KBM-7 (cell line): ENCODE measurements around the gene UBE2E2.
A peak's percentile ranks its signal among the peaks of the same experiment; 100 is the strongest.

Experiments
- DNase-seq: peaks from one replicate; pipeline ENCODE4 v3.0.0-alpha.2; 2015
- in situ Hi-C: fragments of 300-500 bp; cut with MboI; formaldehyde crosslinking; loops from 2 replicates; pipeline ENCODE4 v1.14.3; 2020; ENCODE audit warnings: low sequenced_read_pairs, low pct_unique_long_range_greater_than_20kb, mixed read lengths

UBE2E2 gene

DNA sequence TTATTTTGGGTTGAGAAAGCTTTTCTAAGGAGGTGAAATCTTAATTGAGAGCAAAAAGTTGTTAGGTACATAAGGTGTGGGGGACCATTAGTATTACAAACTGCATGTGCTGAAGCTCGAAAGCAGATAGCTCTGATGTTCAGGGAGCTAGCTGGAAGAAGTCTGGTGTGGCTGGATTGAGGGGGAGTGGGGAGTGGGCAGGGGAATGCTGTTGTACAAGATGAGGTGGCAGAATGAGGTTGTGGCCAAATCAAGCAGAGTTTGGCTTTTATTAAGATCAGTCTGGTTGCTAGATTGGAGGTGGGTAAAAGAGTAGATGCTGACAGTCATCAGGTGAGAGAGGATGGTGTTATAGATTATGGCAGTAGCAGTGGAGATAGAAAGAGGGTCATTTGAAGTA, 32.1 kb downstream of the UBE2E2 start:
- DNase-seq: no peak
- in situ Hi-C loops: no loop called here

DNA sequence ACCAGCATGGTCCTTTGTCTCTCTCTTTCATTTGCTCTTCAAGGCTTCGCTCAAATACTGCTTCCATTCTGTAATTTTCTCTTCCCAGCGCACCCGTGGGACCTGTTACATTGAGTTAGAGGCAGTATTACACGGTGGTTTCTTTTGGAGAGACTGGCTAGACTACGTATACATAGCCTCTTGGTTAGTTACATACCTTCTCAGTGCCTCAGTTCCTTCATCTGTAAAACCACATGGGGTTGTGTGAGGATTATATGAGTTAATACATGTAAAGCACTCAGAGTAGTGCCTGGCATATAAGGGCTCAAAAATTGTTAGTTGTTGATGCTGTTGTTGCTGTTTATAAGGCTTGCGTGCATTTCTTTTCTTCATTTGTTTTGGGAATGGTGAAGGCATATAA, 33.8 kb downstream of the UBE2E2 start:
- DNase-seq: no peak
- in situ Hi-C loops: no loop called here

DNA sequence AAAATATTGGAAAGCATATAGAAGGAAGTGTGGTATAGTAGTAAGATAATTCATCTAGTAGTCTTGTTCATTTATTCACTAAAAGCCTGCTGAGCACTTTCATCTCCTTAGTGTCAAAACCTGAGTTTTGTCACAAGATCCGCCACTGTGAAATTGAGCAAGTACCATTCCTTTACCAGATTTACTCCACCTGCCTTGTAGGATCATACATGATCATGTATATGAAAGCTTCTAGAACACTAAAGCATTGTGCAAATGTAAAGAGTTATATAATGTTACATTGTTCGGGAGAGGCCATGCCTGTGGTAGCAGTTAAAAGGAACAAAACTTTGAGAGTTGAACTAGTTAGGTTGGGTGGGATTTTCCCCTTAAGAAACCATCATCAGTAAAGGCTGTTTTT, 35.0 kb downstream of the UBE2E2 start:
- in situ Hi-C loops: no loop called here
- DNase-seq: no peak

DNA sequence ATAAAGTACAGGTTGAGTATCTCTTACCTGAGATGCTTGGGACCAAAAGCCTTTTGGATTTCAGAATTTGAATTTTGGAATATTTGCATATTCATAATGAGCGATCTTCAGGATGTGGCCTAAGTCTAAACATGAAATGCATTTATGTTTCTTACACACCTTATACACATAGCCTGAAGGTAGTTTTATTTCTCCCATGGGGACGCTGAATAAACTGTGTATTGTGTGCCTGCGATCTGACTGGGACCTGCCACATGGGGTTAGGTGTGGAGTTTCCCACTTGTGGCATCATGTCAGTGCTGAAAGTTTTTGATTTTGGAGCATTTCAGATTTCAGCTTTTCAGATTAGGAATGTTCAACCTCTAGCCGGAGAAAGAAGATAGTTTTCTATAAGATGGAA, 35.5 kb downstream of the UBE2E2 start:
- no peak for DNase-seq
- in situ Hi-C loops: no loop called here

DNA sequence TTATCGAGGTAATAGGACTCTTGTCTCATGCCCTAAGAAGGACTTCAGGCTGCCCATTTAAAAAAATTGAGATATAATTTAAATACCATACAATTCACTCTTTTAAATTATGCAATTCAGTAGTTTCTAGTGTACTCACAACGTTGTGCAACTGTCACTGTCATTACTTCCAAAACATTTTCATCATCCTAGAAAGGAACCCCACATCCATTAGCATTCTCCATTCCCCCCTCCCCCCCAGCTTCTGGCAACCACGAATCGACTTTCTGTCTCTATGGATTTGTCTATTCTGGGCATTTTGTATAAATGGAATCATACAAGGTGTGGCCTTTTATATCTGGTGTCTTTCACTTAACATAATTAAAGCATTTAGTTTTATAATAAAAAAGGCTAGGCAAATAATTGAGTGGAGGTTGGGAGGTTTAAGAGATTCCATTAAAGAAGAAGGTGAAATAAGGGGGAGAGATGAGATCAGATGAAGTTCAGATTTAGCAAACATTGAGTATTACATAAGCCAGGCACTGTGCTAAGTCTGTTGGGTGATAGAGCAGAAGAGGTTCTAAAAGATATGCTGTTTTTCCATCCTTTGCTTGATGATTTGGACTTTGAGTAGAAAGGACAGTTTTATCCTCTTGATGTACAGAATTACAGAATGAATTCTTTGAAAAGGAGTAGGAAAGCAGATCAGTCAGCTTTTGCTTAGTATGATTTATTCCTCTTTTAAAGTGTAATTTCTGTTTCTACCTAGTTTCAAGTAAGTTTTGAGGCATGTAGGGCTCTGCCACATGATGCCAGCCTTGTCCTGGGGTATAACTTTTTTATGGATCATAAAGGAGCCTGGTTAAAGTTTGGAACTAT, 36.3 kb downstream of the UBE2E2 start:
- no peak for DNase-seq
- in situ Hi-C loops: no loop called here

DNA sequence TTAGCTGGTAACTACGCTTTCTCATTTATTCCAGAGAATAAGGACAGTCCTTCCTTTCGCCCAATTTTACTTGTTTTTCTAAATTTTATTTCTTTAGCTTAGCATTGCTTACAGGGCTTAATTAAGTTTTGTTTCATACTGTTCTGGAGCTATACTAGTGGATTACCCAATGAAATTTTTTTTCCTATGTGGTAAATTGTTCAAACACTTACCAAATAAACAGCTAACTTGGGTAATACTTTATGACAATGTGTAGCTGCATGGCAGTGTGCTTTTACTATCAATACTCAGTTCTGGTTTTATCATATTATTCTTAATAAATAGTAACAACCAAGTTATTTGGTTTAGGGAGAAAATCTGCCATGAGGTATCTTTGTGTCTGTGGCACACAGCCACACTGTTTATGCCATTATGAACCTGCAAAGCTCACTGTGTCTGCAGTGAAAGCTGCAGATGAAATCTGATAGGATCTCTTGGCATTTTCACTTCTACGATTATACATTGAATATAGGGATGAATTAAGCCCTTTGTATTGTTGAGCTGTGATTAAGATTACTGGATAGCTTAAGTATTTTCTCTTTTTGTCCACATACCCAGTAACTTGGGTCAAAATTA, 37.2 kb downstream of the UBE2E2 start:
- in situ Hi-C loops: no loop called here
- DNase-seq: no peak

DNA sequence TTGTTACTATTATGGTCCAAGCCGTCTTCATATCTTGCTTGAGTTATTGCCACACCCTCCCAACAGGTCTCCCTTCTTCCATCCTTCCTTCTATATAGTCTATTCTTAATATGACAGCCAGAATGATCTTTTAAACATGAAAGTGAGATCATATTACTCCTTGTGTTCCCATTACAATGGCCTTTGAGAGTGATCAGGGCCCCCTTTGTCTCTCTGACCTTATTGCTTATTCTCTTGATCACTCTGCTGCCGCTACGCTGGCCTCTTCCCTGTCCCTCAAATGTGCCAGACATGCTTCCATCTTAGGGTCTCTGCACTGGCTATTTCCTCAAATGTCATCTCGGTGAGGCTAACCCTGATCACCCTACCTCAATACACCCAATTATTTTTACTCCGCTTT, 38.1 kb downstream of the UBE2E2 start:
- in situ Hi-C loops: no loop called here
- no peak for DNase-seq

DNA sequence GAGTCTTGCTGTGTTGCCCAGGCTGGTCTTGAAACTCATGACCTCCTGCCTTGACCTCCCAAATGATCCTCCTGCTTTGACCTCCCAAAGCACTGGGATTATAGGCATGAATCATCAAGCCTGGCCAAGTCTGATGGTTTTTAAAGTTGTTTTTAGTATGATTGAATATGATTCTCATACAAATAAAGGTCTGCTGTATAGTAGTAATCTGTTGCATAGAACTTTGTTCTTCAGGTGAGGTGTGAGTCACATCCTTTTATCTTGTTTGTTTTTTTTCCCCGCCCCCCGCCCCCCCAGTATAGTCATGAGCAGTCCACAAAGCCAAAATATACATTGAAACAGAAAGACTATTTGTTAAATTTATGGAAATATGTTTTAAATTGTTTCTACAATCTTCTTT, 39.0 kb downstream of the UBE2E2 start:
- in situ Hi-C loops: no loop called here
- DNase-seq: no peak

DNA sequence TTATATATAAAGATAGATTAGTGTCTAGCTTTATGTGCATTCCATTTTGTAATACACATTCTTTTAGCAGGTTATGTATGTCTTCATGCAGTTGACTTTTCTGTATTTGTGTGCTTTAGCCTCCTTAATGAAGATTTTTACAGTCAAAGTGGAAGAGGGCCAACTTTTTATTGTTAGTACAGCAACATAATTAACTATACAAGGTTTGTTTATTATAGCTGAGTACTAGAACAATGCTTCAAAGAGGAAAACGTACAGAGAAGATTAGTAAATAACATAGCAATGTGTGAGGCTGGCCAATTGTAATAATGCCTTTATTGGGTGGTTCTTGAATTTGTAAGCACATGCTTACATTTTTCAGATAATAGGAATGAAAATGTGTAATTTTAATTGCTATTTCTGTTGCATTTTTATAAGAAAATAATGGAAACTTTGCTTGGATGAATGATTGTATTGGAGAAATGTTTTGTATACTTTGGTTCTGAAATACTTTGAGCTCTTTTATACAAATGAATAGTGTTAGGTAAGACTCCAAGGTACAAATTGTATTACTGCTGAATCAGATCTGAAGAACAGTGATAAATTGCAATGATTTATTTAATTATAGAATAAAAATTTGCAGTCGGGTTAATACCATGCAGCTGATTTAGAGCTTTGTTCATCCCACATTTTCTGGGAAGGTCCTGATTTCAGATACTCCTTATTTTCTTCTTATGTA, 41.4 kb downstream of the UBE2E2 start:
- in situ Hi-C loops: no loop called here
- DNase-seq: no peak

DNA sequence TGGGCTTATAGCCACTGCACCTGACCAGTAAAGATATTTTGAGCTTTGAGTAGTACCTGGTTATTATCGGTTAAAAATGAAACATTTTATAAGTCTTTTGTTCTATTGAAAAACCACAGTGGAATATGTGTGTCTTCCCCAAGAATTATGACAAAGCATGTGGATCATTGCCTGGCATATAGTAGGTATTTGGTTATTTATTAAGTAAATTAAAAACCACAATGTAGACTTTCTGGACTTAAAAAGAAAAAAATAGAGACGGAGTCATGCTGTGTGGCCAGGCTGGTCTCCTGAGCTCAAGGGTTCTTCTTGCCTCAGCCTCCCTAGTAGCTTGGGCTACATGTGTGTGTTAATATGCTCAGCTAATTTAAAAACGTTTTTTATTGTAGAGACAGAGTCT, 43.5 kb downstream of the UBE2E2 start:
- no peak for DNase-seq
- in situ Hi-C loops: no loop called here

DNA sequence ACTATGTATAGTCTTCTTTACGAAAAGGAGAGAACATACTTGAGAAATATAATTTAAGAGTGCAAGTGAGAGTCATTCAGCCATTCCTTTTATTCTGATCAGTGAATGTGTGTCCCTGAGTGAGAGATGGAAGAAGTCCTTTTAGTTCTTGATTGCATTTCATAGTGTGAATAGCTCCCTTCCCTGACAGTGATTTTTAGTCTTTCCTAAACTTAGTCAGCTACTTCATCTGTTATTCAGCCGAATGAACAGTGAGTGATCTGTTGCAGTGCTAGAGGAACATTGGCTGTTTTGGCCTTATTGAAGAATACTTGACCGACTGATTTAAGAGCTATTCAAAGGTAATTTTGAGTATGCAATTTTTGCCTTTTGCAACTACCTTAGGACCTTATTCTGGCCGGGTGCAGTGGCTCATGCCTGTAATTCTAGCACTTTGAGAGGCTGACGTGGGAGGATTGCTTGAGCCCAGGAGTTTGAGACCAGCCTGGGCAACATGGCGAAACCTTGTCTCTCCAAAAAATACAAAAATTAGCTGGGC, 45.5 kb downstream of the UBE2E2 start:
- DNase-seq: no peak
- in situ Hi-C loops: no loop called here

DNA sequence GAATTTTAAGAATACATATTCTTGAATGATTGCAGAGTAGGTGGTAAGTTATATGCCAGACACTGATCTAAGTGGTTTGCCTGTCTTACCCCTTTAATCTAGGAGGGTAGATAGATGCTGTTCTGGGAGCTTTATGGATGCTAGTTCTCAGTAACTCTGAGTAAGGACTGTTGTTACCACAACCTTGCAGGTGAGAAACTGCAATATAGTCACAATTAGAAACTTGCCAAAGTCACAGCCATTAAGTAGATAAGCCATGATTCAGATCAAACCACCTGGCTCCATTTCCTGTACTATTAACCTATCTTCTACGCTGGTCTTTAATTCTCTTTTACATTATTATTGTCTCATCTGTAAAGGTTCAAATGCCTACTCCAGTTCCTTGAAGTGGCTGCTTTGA, 46.8 kb downstream of the UBE2E2 start:
- no peak for DNase-seq
- in situ Hi-C loops: no loop called here

DNA sequence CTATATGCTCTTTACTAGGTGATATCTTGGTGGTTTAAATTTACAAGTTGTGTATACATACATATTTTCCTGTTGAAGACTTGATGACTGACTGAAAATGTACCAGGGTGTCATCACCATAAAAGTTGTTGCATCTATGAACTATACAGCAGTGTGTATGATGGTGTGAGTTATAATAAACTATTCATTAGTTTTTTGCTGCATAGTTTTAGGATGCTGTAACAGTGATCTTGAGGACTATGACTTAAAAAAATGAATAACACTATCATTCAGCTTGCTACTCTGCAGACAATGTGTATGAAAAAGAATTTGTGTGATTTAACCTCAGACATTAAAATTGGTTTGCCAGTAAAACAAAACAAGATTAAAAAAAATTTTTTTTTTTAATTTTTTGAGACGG, 49.0 kb downstream of the UBE2E2 start:
- in situ Hi-C loops: no loop called here
- DNase-seq: no peak

DNA sequence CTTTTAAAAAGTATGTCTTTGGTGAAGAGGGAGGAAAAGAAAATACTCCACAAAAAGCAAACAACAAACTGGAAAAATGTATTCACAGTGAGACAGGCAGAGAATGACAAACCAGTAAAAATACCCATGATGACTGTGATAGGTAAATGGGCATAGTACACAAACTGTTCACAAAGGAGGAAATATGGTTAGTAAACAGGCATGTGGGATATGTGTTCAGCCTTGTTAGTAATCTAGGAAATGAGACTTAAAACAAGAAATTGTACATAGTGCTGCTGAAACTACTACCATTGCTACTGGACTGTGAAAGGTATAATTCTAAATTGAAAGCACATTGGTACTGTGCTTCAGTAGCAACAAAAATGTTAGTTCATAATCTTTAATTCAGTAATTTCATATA, 50.1 kb downstream of the UBE2E2 start:
- no peak for DNase-seq
- in situ Hi-C loops: no loop called here

DNA sequence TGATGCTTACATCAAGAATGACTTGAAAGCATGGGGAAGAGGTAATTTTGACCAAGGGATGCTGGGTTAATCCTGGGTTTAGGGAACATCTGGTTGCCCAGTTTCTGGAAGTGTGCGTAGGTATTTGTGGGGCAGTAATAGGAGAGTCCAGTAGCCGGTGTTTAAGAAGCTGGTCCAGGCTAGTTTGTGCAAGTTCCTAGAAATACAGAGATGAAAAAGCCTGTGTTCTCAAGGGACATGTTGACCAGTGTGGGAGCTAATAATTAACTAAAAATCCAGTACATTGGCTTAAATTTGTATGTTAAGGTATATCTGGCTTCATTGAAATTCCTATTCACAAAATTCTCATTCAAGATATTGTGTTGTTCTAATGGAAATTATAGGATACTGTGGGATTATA, 51.2 kb downstream of the UBE2E2 start:
- no peak for DNase-seq
- in situ Hi-C loops: no loop called here

DNA sequence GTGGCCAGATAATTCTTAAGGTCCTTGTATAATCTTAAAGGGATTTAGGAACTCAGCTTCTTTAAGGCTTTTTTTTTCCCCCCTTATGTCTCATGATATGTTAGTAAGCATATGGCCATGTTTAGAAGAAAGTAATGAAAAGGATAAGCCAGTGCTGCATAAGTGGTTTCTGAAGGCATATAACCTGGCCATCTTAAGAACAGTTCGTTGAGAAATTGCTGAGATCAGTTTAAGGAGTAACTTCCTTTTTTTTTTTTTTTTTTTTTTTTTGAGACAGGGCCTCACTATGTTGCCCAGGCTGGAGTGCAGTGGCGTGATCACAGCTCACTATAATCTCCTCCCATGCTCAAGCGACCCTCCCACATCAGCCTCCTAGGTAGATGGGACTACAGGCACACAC, 51.7 kb downstream of the UBE2E2 start:
- in situ Hi-C loops: no loop called here
- peak; percentile 63 for DNase-seq

DNA sequence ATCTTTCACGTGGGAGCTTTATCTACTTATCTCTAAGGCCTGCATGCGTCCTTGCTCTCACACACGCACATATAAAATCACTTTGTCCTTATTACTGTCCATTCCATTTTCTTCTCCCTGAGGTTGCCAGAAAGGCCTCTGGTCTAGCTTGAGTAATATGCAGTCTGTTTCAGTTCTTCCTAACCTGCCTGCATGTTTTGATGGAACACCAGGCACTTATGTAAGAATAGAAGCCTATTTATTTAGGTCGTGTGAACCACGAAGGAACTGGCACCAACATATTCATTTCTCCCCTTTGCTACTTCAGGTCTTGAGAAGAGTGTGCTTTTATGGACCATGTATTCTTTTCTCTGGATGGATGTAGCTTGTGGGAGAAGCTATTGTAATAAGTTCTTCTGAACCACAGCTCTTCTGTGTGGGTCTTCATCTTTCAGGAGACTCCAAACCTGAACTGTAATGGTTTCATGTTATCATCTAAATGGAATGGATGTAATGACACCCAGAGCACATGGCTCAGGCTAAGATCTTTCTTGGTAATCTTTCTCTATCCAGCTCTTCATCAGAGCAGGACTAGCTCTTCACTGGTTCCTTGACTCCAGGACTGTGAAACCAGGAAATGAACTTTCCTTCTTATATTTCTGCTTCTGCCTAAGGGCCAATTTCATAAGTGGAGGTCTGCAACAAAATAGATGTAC, 53.8 kb downstream of the UBE2E2 start:
- DNase-seq: no peak
- in situ Hi-C loops: no loop called here

DNA sequence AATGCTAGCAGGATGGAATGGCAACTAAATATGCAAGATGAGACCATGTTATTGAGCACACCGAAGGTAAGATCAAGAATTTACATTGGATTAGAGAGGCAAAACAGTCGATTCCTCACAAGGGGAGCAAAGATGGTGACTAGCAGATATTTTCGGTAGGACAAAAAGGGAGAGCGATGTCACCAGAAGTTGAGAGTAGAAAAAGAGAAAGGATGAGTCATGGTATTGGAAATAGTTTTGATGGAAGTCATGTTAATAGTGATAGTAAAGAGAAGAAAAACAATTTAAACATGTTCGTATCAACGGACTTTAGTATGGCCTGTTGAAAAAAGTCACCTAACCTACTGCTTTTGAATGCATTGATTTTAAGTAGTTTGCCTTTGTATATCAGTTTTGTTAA, 55.0 kb downstream of the UBE2E2 start:
- no peak for DNase-seq
- in situ Hi-C loops: no loop called here

DNA sequence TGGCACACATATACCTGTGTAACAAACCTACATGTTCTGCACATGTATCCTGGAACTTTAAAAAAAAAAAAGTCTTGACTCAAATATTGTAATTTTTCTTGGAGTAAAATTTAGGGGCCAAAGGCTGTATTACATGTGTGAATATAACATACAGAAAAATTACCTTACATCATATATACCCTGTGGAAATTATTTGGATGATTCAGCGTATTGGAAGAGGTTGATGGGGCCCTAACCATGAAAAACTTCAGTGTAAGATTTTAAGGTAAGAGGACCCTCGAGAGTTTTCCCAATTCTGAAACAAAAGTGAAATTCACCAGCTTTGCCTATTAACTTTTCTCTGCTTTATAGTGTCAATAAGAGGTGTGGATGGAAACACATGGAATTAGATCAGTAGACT, 56.4 kb downstream of the UBE2E2 start:
- DNase-seq: no peak
- in situ Hi-C loops: no loop called here

DNA sequence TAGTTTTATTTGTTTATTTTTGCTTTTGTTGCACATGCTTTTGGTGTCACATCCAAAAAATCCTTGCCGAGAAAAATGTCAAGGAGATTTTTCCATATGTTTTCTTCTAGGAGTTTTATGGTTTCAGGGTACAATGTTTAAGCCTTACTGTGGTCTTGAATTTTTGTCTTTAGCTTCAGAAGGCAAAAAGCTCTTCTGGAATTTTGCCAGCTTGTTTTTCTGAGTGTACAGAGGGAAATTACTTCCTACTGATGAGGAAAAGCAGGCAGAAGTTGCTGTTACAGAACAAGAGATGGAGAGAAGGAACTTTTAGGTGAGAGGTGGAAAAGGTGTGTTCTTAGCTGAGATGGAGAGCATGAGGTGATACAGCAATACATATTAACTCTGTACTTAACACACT, 59.6 kb downstream of the UBE2E2 start:
- in situ Hi-C loops: no loop called here
- DNase-seq: no peak
